Activated CD4-positive, CD25-positive, alpha-beta regulatory T cell treated with anti-CD3 and anti-CD28 coated beads, Interleukin-2, amount 50 U/mL, for 24 hours (primary cell): Measurements from ENCODE around the gene WTIP.

Source experiments
- ATAC-seq, 2 donors: fragments of 150-1000 bp; cut with Tn5 transposase; one replicate each; pipeline ENCODE4 v1.10.0; 2021; ENCODE audit warnings: mild to moderate bottlenecking in 1 of 2, moderate library complexity in 1 of 2

The WTIP gene

DNA sequence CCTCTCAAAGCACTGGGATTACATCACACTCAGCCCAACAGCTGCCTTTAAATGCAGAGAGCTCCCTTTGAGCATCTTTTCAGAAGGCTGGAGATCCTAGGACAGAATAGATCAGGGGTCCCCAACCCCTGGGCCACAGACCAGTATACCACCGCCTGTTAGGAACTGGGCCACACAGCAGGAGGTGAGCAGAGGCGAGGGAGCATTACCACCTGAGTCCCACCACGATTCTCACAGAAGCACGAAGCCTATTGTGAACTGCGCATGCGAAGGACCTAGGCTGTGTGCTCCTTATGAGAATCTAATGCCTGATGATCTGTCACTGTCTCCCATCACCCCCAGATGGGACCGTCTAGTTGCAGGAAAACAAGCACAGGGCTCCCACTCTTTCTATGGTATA lies 2.2 kb upstream of the WTIP start:
- ATAC-seq, result no peak

DNA sequence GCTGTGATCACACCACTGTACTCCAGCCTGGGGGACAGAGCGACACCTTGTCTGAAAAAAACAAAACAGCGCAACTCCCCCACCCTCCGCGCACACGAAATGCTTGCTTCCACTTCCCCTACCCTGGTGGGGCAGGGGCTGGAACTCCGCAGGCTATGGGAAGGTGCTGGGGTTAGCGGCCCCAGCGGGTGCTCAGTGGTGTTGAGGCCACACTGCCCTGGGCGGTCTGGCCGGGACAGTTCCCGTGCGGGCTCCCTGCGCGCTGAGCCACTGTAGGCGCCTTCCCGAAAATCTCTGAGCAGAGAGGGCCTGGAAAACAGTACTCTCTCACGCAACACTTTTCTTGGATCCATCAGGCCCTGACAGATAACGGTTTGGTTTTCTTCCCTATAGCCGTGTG lies 1.1 kb upstream of the WTIP start:
- no peak for ATAC-seq

DNA sequence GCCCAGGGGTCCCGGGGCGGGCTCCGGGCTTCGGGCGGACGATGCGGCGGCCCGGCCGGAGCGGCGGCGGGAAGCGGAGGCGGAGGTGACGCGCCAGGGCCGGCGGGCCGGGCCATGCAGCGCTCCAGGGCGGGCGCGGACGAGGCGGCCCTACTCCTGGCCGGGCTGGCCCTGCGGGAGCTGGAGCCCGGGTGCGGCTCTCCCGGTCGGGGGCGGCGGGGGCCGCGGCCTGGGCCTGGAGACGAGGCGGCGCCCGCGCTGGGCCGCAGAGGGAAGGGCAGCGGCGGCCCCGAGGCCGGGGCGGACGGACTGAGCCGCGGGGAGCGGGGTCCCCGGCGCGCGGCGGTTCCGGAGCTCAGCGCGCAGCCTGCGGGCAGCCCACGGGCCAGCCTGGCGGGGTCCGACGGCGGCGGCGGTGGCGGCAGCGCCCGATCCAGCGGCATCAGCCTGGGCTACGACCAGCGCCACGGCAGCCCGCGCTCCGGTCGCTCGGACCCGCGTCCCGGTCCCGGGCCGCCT lies 362 bp downstream of the WTIP start:
- no peak for ATAC-seq

DNA sequence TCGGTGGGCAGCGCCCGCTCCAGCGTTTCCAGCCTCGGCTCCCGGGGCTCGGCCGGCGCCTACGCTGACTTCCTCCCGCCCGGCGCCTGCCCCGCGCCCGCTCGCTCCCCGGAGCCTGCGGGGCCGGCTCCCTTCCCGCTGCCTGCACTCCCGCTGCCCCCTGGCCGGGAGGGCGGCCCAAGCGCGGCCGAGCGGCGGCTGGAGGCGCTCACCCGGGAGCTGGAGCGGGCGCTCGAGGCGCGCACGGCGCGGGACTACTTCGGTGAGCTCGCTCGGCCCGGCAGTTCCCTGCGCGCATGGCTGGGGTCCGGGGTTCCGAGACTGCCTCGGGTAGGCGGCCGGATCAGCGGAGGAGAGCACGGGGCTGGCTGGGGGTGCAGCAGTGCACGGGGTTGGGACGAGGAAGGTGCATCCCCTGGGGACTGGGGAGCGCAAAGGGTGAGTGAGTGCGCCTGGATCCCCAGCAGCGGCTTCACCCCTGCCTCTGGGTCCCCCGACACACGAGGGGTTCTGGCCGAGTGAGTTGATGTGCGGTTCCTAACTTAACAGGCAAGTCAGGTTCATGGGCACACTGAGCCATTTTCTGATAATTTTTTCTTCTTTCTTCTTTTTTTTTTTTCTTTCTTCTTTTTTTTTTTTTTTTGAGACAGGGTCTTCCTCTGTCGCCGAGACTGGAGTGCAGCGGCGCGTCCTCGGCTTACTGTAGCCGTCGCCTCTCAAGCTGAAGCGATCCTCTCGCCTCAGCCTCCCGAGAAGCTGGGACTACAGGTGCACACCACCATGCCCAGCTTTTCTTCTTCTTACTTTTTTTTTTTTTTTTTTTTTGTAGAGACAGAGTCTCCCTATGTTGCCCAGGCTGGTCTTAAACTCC lies 1.1 kb downstream of the WTIP start:
- no peak for ATAC-seq

DNA sequence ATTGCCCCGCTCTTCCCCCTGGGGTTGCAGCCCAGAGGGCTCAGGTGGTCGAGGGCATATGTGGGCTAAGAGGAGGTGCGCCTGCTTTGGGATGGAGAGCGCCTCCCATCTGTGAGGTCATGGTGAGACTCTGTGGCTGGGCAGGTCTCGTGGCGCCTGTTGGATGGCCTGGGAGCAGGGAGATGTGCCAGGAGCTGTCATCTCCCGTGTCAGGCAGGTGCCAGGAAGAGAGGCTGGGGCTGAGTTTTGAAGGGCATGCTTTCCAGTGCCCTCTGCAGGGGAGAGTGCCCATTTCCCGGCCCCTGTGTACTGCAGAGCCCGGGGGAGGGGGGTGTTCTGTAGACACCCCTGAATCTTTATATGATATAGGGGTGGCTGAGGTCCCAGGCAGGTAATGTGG lies 2.8 kb downstream of the WTIP start:
- no peak for ATAC-seq

DNA sequence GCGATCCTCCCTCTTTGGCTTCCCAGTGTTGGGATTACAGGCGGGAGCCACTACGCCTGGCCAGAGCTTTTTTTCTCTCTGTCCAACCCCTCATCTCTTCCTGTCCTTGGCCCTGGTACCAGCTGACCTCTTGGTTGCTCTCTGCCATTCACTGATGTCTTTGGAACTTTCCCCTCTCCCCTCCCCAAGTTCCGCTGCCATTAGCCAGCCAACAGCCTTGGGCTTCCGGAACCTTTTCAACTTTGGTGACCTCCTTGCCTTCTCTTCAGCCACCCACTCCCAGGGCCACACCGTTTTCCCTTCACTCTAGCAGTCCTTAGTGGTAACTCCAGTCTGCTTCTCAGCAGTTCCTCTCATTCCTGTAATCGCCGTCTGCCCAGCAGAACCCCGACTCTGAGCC lies 4.3 kb downstream of the WTIP start:
- ATAC-seq, result no peak

DNA sequence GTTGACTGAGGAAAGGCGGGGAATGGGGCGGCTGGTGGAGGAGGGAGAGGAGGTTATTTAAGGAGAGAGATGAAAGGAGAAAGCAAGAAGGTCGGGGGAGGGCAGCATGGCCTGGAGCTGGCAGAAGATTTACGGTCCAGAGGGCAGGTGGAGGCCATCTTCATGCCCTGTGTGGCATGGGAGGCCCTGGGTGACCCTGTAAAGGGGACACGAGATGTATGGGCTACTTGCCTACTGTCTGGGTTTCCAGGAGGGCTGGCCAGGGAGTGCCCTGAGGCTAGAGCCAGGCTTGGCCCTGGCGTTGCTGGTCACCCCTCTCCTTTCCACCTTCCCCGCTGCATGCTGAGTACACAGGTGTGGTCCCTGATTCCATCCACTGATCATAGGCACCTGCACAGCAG lies 6.1 kb downstream of the WTIP start:
- no peak for ATAC-seq

DNA sequence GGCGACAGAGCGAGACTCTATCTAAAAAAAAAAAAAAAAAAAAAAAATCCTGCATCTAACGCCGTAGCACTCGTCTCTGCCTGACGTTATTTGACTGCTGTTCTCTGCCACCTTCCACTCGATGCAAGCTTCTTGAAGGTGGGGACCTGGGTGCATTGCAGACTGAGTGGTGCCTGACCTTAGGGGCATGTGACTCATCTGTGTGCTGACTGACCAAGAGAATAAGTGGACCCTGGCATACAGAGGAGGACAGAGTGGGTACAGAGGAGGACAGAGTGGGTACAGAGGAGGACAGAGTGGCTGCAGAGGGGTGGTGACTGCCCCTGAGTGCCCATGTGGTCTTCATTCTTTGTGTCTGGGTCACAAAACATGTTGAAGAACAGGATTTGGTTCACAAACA lies 7.6 kb downstream of the WTIP start:
- no peak for ATAC-seq

DNA sequence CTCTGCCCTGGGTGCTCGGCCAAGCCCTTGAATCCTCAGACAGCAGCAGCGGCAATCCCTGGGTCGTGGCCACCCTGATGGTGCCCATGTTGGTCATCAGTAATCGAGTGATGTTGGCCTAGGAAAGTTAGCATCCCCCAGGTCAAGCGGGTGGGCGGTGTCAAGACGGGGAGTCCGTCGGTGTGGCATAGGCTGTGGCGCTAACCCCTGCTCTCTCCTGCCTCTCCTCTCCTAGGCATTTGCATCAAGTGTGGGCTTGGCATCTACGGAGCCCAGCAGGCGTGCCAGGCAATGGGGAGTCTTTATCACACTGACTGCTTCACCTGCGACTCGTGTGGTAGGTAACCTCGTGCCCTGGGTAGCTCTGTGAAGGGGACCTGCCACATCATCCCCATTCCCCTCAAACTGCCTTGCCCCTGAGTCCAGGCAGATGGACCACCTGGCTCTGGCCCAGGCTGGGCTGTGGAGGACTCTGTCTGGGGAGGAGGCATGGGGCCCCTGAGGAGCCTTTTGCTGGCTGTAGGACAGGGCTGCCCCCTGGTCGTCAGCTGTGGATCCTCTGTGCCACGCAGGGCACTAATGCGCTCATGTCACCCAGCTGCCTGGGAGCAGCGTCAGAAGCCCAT lies 8.7 kb downstream of the WTIP start:
- ATAC-seq, result no peak

DNA sequence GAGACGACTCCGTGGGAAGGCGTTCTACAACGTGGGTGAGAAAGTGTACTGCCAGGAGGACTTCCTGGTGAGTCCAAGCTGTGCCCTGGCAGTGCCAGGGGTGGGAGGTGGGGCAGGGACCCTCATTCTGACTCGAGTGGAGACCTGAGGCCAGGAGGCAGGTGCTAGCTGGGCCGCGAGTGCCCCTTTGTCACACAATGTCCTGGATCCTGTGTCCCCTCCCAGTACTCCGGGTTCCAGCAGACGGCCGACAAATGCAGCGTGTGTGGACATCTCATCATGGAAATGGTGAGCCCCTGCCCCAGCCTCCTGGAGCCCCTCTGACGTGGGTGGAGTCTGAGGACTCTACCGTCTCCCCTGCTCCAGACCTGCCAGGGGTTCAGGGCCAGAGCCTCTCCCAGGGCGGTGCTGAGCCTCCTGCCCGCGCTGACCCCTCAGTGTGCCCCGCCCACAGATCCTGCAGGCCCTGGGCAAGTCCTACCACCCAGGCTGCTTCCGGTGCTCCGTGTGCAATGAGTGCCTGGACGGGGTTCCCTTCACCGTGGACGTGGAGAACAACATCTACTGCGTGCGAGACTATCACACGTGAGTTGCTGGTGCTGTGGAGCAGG lies 11.6 kb downstream of the WTIP start:
- no peak for ATAC-seq

DNA sequence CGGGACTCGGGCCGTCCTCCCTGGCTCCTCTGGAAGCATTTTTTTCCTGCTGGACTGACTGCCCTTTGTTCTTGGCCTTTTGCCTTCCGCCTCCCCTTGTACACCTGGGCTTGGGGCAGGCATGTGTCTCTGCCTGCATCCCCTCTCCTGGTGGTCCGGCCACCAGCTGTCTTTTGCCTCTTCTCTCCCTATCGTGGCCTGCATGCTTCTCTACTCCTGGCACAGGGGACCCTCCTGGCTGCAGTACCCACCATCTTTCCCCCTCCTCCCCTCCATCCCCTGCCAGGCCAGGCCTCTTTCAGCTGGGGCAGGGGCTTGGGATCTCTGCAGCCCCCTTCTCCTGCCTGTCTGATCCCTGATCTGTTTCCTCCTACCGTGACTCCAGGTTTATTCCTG lies 12.1 kb downstream of the WTIP start:
- ATAC-seq, result no peak

DNA sequence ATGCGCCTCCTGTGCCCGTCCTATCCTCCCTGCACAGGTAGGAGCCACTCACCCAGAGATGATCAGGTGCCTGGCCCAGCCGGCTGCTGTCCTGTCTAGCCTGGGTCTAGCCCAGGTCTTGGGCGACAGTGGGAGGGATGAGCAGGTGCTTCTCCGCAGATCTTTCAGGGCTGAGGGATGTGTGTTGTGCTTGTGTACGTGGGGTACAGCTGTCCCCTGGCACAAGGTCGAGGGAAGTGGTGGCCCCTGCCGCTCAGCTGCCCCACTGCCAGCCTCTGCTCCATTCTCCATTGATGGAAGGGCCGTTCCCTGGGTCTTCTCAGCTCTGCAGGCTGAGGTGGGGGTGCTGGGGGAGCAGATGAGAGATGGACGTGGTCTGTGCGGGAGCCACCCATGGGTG lies 13.0 kb downstream of the WTIP start:
- no peak for ATAC-seq

DNA sequence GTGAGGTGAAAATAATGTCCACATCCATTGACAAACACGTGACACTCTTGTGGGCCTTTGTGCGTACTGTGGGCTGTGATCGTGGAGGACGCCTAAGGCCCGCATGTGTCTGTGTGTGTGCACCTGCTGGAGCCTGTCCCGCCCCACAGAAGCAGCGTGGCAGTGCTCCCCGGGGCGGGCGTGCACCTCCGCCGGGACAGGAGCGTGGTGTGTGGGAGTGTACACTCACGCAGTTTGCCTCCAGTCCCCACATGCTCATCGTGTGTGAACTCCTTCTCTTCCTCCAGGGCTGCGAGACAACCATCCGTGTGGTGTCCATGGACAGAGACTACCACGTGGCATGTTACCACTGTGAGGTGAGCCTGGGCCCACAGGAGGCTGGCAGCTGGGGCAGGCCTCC lies 13.9 kb downstream of the WTIP start:
- ATAC-seq, result no peak

DNA sequence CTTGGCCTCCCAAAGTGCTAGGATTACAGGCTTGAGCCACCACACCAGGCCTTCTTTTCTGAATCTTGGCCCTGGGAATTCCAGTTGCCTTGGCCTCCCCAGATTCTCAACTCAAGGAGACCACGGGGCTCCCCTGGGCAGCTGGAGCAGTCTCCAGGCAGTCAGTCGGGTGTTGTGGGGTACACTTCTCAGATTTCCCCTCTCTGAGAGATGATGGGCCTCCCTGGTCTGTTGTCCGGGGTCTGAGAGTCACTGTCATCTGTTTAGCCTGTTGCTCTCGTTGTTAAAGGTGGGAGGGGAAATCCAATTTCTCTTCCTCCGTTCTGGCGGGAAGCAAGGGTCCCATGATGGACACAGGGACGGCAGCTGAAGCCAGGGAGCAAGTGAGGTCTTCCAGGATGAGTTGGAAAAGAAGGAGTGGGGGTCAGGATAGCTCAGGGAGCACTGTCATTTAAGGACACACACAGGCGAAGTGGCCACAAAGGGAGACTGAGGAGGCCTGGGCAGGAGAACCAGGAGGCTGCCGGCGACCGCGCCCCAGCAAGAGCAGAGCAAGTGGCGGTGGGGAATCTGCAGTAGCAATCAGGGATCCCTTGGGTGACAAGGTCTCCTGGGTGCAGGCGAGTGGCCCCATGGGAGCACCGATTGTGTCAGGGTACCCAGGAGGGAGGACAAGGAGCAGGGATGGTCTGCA lies 15.7 kb downstream of the WTIP start:
- no peak for ATAC-seq

DNA sequence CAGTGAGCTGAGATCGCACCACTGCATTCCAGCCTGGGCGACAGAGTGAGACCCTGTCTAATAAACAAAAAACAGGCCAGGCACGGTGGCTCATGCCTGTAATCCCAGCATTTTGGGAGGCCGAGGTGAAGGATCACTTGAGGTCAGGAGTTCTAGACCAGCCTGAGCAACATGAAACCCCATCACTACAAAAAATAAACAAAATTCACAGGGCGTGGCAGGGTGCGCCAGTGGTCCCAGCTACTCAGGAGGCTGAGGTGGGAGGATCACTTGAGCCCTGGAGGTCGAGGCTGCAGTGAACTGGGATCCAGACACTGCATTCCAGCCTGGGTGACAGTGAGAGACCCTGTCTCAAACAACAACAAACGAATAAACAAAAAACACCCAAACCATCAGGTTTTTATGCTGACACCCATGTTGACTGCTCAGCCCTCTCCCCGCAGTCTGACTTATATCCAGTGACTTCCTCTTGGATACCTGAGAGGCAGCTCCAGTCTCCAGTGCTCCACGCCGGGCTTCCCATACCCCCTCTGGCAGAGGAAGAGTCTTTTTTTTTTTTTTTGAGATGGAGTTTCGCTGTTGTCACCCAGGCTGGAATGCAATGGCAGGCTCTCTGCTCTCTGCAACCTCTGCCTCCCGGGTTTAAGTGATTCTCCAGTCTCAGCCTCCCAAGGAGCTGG lies 17.7 kb downstream of the WTIP start:
- ATAC-seq, result no peak

DNA sequence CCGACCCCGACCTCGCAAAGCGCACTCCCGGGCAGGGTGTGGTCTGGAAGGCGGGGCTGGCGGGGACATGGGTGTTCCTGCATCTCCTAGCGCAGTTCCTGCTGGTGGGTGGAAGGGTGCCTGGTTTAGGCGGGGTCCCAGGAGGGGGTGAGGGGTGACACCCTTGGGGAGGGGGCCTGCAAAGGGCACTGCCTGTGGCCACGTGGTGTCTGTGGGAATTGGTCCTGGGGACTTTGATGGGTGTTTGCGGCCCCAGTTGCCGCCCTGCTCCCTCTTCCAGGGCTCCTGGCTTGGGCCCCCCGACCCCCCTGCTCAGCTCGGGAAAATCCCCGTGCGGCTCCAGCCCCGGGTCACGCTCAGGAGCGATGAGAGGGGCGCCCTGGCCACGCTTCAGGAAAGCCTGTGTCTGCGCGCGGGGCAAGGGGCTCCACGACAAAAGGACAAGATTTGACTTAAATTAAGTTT lies 19.1 kb downstream of the WTIP start:
- ATAC-seq, result no peak

DNA sequence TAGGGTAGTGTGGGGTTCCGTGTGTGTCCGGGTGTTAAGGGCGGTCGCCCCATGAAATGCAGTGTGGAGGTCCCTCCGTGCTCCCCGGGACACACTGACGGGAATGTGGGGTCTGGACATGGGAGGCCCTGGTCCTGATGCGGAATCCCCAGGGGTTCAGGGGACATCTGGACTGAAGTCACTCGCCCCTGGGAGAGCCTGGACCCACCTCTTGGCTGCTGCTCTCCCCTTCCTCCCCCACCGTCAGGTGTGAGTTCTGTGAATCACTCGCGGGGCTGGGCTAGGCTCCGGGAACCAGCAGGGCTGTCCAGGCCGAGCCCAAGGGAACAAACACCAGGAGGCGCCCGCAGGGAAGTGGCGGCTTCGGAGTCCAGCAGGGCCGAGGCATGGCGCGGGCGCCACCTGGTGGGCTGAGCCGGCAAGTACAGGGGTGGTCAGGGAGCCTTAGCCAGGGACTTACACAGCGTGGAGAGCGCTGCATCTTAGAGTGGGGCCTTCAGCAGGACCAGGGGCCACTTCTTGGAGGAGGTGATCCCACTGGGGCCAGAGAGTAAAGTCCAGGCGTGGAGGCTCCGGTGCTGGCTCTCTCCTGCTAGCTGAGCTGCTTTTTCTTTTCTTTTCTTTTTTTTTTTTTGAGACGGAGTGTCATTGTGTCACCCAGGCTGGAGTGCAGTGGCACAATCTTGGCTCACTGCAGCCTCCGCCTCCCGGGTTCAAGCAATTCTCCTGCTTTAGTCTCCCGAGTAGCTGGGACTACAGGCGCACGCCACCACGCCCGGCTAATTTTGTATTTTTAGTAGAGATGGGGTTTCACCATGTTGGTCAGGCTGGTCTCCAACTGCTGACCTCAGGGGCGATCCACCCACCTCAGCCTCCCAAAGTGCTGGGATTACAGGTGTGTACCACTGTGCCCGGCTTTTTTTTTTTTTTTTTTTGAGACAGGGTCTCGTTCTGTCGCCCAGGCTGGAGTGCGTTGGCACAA lies 20.1 kb downstream of the WTIP start:
- ATAC-seq, result peak; percentile 86

DNA sequence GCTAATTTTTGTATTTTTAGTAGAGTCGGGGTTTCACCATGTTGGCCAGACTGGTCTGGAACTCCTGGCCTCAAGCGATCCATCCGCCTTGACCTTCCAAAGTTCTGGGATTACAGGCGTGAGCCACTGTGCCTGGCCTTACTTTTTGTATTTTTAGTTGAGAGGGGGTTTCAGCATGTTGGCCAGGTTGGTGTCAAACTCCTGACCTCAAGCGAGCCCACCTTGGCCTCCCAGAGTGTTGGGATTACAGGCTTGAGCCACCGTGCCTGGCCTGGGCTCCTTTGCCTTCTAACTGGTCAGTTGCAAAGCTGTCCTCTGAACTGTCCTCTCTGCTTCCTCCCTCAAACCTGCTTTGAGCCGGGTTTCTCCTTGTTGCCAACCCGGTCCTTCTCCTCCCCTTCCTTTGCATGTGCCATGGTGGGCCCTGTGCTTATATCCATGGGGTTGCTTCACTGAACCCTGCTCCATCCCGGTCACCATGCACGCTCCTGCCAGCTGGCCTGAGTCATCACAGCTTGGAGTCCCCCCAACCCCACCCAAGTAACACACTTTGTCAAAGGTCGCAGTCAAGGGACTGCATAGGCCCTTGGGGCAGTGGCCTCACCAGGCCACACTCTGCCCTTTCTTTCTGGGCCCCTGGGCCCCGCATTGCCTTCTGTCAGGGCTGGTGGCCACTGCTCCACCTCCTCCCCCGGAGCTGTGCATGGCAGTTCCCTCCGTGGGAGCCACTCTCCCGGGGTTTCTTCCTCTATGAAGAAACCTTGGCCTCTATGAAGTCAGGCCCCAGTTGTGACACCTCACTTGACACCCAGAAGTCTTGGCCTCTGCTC lies 21.2 kb downstream of the WTIP start:
- ATAC-seq, result no peak

DNA sequence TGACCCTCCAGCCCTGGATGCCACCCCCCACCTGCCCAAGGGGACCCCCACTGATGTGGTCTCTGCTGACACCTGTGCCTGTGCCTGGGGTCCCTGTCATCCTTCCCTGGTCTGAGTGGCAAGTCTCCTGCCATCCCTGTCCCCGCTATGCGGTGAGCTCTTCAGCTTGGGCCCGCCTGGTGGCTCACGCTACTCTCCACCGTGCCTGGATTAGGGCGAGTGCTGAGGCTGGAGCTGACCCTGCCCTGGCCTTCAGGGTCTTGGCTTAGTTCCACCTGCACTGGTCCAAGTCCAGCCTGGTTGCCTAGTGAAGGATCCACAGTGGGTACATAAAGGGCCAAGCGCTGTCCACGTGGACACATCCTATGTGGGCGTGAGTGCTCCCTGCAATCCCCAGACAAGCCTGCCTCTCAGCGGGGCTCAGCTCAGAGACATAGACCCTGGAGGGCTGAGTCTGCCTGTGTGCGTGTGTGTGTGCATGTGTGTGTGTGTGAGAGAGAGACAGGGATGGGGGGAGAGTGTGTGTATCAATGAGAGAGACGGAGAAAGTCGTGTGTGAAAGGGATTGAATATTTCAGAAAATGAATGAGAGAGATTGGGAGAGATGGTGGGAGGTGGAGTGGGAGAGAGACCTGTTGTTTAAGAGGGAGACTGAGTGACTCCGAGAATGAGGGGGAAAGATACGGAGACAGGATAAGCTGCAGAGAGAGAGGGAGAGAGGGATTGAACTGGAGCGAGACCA lies 22.1 kb downstream of the WTIP start:
- no peak for ATAC-seq
